SK-N-SH treated with all-trans-retinoic acid at 6 μM for 48 hours (cell line): Measurements from ENCODE around the gene TEX2.

Experiments
- ATAC-seq: fragments of 200-7000 bp; cut with Tn5 transposase; 3 replicates; pipeline ENCODE4 v1.9.1; 2020; ENCODE audit warnings: mild to moderate bottlenecking, moderate library complexity
- ARNTL ChIP-seq: fragments of 450-650 bp; formaldehyde crosslinking; IDR thresholded peaks from 2 replicates; pipeline ENCODE4 v1.5.0; 2020; ENCODE audit warnings: low read depth, mild to moderate bottlenecking, moderate library complexity, borderline replicate concordance
- BACH2 ChIP-seq: fragments of 250-450 bp; sonication (Bioruptor Pico); IDR thresholded peaks from 2 replicates; pipeline ENCODE4 v1.9.0; 2021; ENCODE audit warnings: mild to moderate bottlenecking, borderline replicate concordance
- CREB5 ChIP-seq: fragments of 250-450 bp; sonication (Bioruptor Pico); IDR thresholded peaks from 2 replicates; pipeline ENCODE4 v1.5.1; 2020; ENCODE audit warnings: low read depth, mild to moderate bottlenecking, moderate library complexity
- CSDC2 ChIP-seq: fragments of 250-450 bp; sonication (Bioruptor Pico); IDR thresholded peaks from 2 replicates; pipeline ENCODE4 v1.5.0; 2020; ENCODE audit warnings: mild to moderate bottlenecking, moderate library complexity
- CSRNP3 ChIP-seq: fragments of 250-450 bp; sonication (Bioruptor Pico); IDR thresholded peaks from 2 replicates; pipeline ENCODE4 v1.5.1; 2021; ENCODE audit warnings: mild to moderate bottlenecking, moderate library complexity
- GLIS3 ChIP-seq: fragments of 250-450 bp; sonication (Bioruptor Pico); IDR thresholded peaks from 2 replicates; pipeline ENCODE4 v1.5.0; 2020; ENCODE audit warnings: mild to moderate bottlenecking, moderate library complexity
- OSR1 ChIP-seq: fragments of 250-450 bp; sonication (Bioruptor Pico); IDR thresholded peaks from 2 replicates; pipeline ENCODE4 v1.8.0; 2022; ENCODE audit warnings: moderate library complexity, mild to moderate bottlenecking, inconsistent platforms
- PATZ1 ChIP-seq: fragments of 250-450 bp; sonication (Bioruptor Pico); IDR thresholded peaks from 2 replicates; pipeline ENCODE4 v1.8.0; 2020; ENCODE audit warnings: mild to moderate bottlenecking, moderate library complexity, borderline replicate concordance
- PPARA ChIP-seq: fragments of 250-450 bp; sonication (Bioruptor Pico); IDR thresholded peaks from 2 replicates; pipeline ENCODE4 v1.5.0; 2020; ENCODE audit warnings: mild to moderate bottlenecking, borderline replicate concordance
- RARB ChIP-seq: fragments of 250-450 bp; sonication (Bioruptor Pico); IDR thresholded peaks from 2 replicates; pipeline ENCODE4 v1.8.0; 2021; ENCODE audit warnings: mild to moderate bottlenecking, moderate library complexity
- TCF4 ChIP-seq: fragments of 250-450 bp; sonication (Bioruptor Pico); IDR thresholded peaks from 2 replicates; pipeline ENCODE4 v1.8.0; 2021; ENCODE audit warnings: mild to moderate bottlenecking, moderate library complexity, borderline replicate concordance
- TSHZ2 ChIP-seq: fragments of 250-450 bp; sonication (Bioruptor Pico); IDR thresholded peaks from 2 replicates; pipeline ENCODE4 v1.5.0; 2020; ENCODE audit warnings: mild to moderate bottlenecking, moderate library complexity
- ZC3H10 ChIP-seq: fragments of 250-450 bp; sonication (Bioruptor Pico); IDR thresholded peaks from 2 replicates; pipeline ENCODE4 v1.5.1; 2021; ENCODE audit warnings: mild to moderate bottlenecking, moderate library complexity
- ZFP3 ChIP-seq: fragments of 250-450 bp; sonication (Bioruptor Pico); IDR thresholded peaks from 2 replicates; pipeline ENCODE4 v1.5.0; 2020; ENCODE audit warnings: mild to moderate bottlenecking, moderate library complexity
- ZFP30 ChIP-seq: fragments of 450-650 bp; formaldehyde crosslinking; IDR thresholded peaks from 2 replicates; pipeline ENCODE4 v1.5.0; 2022; ENCODE audit warnings: mild to moderate bottlenecking, moderate library complexity
- ZNF70 ChIP-seq: fragments of 450-650 bp; formaldehyde crosslinking; IDR thresholded peaks from 2 replicates; pipeline ENCODE4 v1.5.0; 2020; ENCODE audit warnings: mild to moderate bottlenecking, moderate library complexity

Gene TEX2

GRCh38 chr17:64216000-64216337 is 47.1 kb downstream of the TEX2 start:
- ATAC-seq, result peak; percentile 78
- TF ChIP-seq OSR1 (no peak), CSDC2 (0 out of 2 replicates have a peak, but pooled peaks have one; percentile 52), CSRNP3 (CRISPR knock-in tag) (0 out of 2 replicates have a peak, but pooled peaks have one; percentile 11), TCF4 (CRISPR knock-in tag) (peak; percentile 28; the same call in 1 of the 2 replicates), ZNF70 (no peak)

- TF ChIP-seq OSR1 (no peak), TCF4 (CRISPR knock-in tag) (no peak), BACH2 (CRISPR knock-in tag) (no peak), ARNTL (CRISPR knock-in tag) (no peak), PPARA (CRISPR knock-in tag) (no peak), ZFP30 (no peak), RARB (CRISPR knock-in tag) (no peak), CSRNP3 (CRISPR knock-in tag) (no peak), CSDC2 (no peak)
- no peak for ATAC-seq
Observed at GRCh38 chr17:64214950-64215349, 48.1 kb downstream of the TEX2 start.

GRCh38 chr17:64213995-64214811 is 48.9 kb downstream of the TEX2 start:
- TF ChIP-seq RARB (CRISPR knock-in tag) (no peak), PATZ1 (no peak), ZFP30 (no peak), PPARA (CRISPR knock-in tag) (no peak), CREB5 (CRISPR knock-in tag) (no peak), ZC3H10 (no peak), ARNTL (CRISPR knock-in tag) (no peak), TSHZ2 (CRISPR knock-in tag) (no peak), CSRNP3 (CRISPR knock-in tag) (no peak), BACH2 (CRISPR knock-in tag) (no peak), GLIS3 (CRISPR knock-in tag) (no peak), ZFP3 (CRISPR knock-in tag) (no peak)
- ATAC-seq, result no peak
